Fibroblast of lung (primary cell): ENCODE data around the gene PIP5KL1.

Experiments used
- EZH2 ChIP-seq: IDR thresholded peaks from 2 replicates; pipeline ENCODE4 v1.5.1; 2012; ENCODE audit warnings: low read length, control low read depth, mild to moderate bottlenecking; ENCODE audit errors: missing control alignments
- TF ChIP-seq, protein P1 (sequence below), 2 donors: IDR thresholded peaks in 1 of 2; conservative IDR thresholded peaks in 1 of 2; 1 replicate in 1 of 2; 2 replicates in 1 of 2; pipeline ENCODE4 v1.5.1; 2011 to 2012; ENCODE audit warnings: low read length in 2 of 2, control low read depth in 1 of 2, inconsistent platforms in 1 of 2, low read depth in 1 of 2, mild to moderate bottlenecking in 1 of 2

DNA sequence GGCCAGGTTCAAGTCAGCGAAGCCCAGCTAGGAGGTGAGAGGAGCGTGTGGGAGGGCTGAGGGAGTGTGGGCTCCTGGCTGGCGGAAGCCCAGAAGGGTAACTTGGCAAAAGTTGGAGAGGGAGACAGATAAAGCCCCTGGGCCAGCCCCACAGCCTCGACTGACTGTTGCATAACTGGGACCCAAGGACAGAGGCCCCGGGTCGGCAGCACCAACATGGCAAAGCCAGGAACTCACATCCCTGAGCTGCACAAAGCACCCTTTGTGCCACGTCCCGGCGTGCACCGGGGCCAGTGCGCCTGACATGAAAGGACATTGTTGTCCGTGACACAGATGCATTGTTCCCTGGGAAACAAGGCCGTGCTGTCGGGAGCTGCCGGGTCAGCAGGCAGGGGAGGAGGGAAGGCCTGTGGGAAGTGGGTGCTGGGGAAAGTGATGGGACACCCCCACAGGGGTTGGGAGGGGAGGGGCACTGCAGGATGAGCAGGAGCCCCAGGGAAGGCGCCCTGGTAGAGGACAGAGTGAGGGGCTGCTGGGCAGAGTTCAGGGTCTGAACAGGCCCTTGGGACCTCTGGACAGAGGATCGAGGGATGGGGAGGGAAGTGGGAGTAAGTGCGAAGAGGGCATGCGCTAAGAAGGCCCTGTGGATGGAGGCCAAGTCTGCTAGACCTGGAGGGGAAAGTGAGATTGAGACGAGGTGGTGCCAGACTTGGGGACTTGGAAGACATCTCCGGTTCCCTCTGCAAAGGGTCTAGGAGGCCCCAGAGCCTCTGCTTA, 20.1 kb upstream of the PIP5KL1 start:
- TF ChIP-seq, protein P1, sequence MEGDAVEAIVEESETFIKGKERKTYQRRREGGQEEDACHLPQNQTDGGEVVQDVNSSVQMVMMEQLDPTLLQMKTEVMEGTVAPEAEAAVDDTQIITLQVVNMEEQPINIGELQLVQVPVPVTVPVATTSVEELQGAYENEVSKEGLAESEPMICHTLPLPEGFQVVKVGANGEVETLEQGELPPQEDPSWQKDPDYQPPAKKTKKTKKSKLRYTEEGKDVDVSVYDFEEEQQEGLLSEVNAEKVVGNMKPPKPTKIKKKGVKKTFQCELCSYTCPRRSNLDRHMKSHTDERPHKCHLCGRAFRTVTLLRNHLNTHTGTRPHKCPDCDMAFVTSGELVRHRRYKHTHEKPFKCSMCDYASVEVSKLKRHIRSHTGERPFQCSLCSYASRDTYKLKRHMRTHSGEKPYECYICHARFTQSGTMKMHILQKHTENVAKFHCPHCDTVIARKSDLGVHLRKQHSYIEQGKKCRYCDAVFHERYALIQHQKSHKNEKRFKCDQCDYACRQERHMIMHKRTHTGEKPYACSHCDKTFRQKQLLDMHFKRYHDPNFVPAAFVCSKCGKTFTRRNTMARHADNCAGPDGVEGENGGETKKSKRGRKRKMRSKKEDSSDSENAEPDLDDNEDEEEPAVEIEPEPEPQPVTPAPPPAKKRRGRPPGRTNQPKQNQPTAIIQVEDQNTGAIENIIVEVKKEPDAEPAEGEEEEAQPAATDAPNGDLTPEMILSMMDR (conservative IDR thresholded peaks at IDR 0.05 in 1 of 2, IDR thresholded peaks at IDR 0.05 in 1 of 2; ENCODE audit: low read depth in 1 of 2, low read length in 2 of 2), result no peak
- TF ChIP-seq EZH2, result no peak
